Neural crest cell (in vitro differentiated cells): ENCODE results near the gene PPTC7. TPM values are rescaled to one million over a fixed set of nuclear protein-coding genes. Genes with fewer than 3 reads are reported as not detected.
"Not testable (repeated sequence)": the region's sequence is repeated elsewhere in the genome, so short reads cannot be mapped to it uniquely, and the experiment has no call there.

Source experiments
- DNase-seq: peaks from one replicate; pipeline ENCODE4 v3.0.0; 2021; ENCODE audit warnings: low read depth, mixed read lengths, low spot score
- H3K27ac Mint-ChIP-seq: one replicate; pipeline ENCODE4 v1.8.0; 2021; ENCODE audit warnings: mild to moderate bottlenecking, mixed read lengths; ENCODE audit not compliant: unreplicated experiment
- H3K27me3 Mint-ChIP-seq: 2 replicates; pipeline ENCODE4 v1.8.0; 2021; ENCODE audit warnings: low read depth, mild to moderate bottlenecking, mixed read lengths
- H3K36me3 Mint-ChIP-seq: 2 replicates; pipeline ENCODE4 v1.8.0; 2021; ENCODE audit warnings: low read depth, mild to moderate bottlenecking, mixed read lengths
- H3K4me1 Mint-ChIP-seq: 2 replicates; pipeline ENCODE4 v1.8.0; 2021; ENCODE audit warnings: mixed read lengths
- H3K4me3 Mint-ChIP-seq: one replicate; pipeline ENCODE4 v1.8.0; 2021; ENCODE audit warnings: mild to moderate bottlenecking, mixed read lengths
- H3K9me3 Mint-ChIP-seq: 2 replicates; pipeline ENCODE4 v1.8.0; 2021; ENCODE audit warnings: mixed read lengths
- total RNA-seq: library from RNA; stranded (reverse); gene quantifications from 2 replicates; pipeline ENCODE4 v1.2.1, GENCODE V29; 2021
- TF ChIP-seq, protein P1 (sequence below): fragments of 200-600 bp; sonication (generic); conservative IDR thresholded peaks from 2 replicates; pipeline ENCODE4 v1.5.0; 2021; ENCODE audit warnings: antibody characterized with exemption, mild to moderate bottlenecking

The PPTC7 gene
- total RNA-seq, 1 donor from 2014 or later = 13.4 TPM

DNA sequence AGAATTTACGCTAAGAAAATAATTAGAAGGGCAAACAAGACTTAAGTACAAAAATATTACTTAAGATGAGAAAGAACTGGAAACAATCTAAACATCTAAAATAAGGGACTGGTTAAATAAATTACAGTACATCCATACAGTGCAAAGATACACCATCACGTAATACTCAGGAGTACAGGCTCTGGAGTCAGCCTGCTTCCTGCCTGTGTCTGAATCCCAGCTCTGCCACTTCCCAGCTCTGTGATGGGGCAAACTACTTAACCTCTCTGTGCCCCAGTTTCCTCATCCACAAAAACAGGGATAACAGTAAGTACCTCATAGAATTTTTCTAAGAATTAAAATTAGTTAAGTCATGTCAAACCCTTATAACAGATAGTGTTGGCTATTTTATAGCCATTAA is 36.0 kb downstream of the PPTC7 start:
- no peak overlapping the region for H3K27ac Mint-ChIP-seq
- peaks cover 4% of the 10 kb centered on the region for H3K36me3 Mint-ChIP-seq
- TF ChIP-seq, protein P1, sequence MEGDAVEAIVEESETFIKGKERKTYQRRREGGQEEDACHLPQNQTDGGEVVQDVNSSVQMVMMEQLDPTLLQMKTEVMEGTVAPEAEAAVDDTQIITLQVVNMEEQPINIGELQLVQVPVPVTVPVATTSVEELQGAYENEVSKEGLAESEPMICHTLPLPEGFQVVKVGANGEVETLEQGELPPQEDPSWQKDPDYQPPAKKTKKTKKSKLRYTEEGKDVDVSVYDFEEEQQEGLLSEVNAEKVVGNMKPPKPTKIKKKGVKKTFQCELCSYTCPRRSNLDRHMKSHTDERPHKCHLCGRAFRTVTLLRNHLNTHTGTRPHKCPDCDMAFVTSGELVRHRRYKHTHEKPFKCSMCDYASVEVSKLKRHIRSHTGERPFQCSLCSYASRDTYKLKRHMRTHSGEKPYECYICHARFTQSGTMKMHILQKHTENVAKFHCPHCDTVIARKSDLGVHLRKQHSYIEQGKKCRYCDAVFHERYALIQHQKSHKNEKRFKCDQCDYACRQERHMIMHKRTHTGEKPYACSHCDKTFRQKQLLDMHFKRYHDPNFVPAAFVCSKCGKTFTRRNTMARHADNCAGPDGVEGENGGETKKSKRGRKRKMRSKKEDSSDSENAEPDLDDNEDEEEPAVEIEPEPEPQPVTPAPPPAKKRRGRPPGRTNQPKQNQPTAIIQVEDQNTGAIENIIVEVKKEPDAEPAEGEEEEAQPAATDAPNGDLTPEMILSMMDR = no peak
- DNase-seq = no peak
- no peak overlapping the region for H3K4me3 Mint-ChIP-seq
- no peaks in the 10 kb centered on the region for H3K9me3 Mint-ChIP-seq
- peaks cover 6% of the 10 kb centered on the region for H3K4me1 Mint-ChIP-seq
- H3K27me3 Mint-ChIP-seq = no peaks in the 10 kb centered on the region

DNA sequence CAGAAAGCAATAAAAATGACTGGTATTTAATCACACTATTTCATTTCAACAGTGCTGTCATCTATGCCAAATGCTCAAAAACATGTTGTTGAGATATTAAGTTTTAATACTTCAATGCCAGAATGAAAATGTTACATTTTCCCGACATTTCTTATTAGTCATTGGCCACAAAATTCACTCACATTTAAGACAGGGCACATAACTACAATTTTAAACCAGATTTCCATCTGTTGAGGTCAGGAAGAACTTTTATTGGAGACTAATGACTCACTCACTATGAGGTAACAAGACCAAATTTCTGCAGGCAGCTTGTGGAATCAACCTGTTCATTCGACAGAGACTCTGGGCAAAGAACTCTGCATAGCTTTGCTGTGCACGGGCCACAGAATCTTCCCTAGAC is 36.8 kb downstream of the PPTC7 start:
- no peak overlapping the region for H3K27ac Mint-ChIP-seq
- no peak overlapping the region for H3K4me3 Mint-ChIP-seq
- H3K9me3 Mint-ChIP-seq = no peaks in the 10 kb centered on the region
- peaks cover 4% of the 10 kb centered on the region for H3K36me3 Mint-ChIP-seq
- DNase-seq = no peak
- peaks cover 4% of the 10 kb centered on the region for H3K4me1 Mint-ChIP-seq
- TF ChIP-seq, protein P1 = no peak
- no peaks in the 10 kb centered on the region for H3K27me3 Mint-ChIP-seq

DNA sequence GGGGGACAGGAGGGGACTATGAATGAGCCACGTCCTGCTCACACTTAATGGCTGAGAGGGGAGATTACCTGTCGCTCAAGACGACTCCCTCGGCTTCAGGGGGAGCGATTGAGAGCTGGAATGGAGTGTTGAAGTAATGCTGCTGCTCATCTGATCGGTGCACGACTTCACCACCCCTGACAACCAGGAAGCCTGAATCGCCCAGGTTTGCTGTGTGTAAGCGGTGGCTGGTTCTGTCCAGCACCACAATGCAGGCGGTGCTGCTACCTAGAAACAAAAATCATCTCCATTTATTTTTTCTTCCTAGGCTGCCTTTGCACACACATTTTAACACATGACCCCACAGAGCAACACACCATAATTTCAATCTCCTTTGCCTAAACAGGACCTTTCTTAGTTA is 37.3 kb downstream of the PPTC7 start:
- Mint-ChIP-seq H3K36me3 (peaks cover 4% of the 10 kb centered on the region), H3K4me1 (peaks cover 4% of the 10 kb centered on the region), H3K9me3 (no peaks in the 10 kb centered on the region), H3K27me3 (no peaks in the 10 kb centered on the region), H3K4me3 (no peak overlapping the region), H3K27ac (no peak overlapping the region)
- no peak for DNase-seq
- TF ChIP-seq, protein P1 = no peak

DNA sequence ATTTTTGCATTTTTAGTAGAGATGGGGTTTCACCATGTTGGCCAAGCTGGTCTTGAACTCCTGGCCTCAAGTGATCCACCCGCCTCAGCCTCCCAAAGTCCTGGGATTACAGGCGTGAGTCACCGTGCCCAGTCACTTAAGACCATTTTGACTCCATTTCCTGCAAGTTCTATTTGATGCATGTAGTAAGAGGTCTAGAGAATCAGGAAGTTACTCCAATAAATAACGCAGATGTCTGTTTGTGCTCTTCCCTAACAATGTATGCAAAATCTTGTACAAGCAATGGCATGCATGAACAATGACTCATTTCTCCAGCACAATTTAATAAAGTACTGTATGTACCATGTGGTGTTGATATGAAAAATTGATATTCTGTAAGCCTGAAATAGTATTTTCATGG is 37.9 kb downstream of the PPTC7 start:
- not testable (repeated sequence) for H3K27me3 Mint-ChIP-seq, H3K4me3 Mint-ChIP-seq, H3K27ac Mint-ChIP-seq, DNase-seq, H3K9me3 Mint-ChIP-seq, H3K36me3 Mint-ChIP-seq, H3K4me1 Mint-ChIP-seq

DNA sequence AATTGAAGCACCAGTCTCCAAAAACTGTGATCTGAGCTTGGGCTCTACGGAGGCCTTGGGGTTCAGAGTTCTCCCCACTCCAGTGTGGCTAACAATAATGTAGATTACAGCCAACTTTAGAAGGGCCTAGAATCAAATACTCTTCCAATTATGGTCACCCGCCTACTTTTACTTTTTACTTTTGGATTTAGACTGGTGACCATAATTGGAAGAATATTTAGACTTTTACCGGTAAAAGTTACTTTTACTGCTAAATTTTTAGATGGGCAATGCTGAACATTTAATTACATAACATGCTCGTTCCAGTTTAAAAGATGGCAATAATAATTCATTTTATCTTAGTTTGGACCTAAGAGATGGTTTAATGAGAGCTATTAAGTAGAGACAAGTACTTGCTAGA is 39.2 kb downstream of the PPTC7 start:
- TF ChIP-seq, protein P1 = no peak

DNA sequence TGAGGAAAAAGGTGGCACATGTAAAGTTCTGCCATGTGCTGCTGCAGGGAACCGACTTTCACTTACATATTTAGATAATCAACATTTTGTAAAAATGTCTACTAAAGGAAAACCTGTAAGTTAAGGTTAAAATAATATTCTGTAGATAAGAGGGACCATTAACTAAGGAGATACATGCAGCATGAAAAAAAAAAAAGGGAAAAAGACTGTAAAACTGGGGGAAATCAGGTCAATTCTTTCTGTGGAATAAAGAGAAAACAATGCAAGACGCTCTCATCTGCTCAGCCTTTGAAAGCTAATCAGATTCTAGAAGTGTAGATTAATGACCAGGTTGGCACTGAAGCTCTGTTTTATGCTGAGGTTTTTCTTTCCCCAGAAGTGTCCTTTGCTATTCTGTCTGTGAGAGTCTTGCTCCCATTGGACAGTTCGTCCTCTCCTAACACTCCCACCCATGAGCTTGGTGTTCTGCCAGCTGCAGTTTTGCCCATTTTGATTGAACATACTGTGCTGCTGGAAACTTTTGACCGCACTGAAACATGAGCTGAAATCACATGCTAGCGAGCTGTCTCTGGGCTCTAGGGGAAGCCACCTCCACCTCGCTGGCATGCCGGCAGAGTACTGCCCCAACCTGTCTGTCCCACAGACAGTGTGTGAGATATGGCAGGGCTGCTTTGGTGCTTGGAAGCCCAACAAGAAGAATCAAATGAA is 39.7 kb downstream of the PPTC7 start:
- Mint-ChIP-seq H3K27ac (no peak overlapping the region), H3K4me3 (no peak overlapping the region), H3K27me3 (no peaks in the 10 kb centered on the region), H3K9me3 (no peaks in the 10 kb centered on the region), H3K36me3 (peaks cover 4% of the 10 kb centered on the region), H3K4me1 (no peaks in the 10 kb centered on the region)
- no peak for DNase-seq
- TF ChIP-seq, protein P1 = no peak

More for the DNA sequence above, 39.2 kb downstream of the PPTC7 start:
- Mint-ChIP-seq H3K4me3 (no peak overlapping the region), H3K27me3 (no peaks in the 10 kb centered on the region), H3K4me1 (no peaks in the 10 kb centered on the region), H3K36me3 (peaks cover 4% of the 10 kb centered on the region), H3K27ac (no peak overlapping the region), H3K9me3 (no peaks in the 10 kb centered on the region)
- no peak for DNase-seq
